ENCODE results near the gene COL1A2. TPM values are rescaled to one million over a fixed set of nuclear protein-coding genes. Genes with fewer than 3 reads are reported as not detected.

The COL1A2 gene
- total RNA-seq, 1 donor from 2014 or later: 6,748 TPM

Other genes with a start within 250 kb of the COL1A2 start
- gene CASD1, start 114.9 kb downstream of the COL1A2 start, total RNA-seq: 9.9 and 13.0 TPM in 2 replicates